Colon (tissue), 2 donors: ENCODE data around the gene RNF7.
"Not testable (repeated sequence)": the region's sequence is repeated elsewhere in the genome, so short reads cannot be mapped to it uniquely, and the experiment has no call there.

Experiments
- FAIRE-seq: peaks from 2 replicates; lab custom pipeline; 2012; peaks lifted over from hg19 to GRCh38; lab: Jason Lieb, UNC
- donor health status: control.
- donor health status: control.

The RNF7 gene

DNA sequence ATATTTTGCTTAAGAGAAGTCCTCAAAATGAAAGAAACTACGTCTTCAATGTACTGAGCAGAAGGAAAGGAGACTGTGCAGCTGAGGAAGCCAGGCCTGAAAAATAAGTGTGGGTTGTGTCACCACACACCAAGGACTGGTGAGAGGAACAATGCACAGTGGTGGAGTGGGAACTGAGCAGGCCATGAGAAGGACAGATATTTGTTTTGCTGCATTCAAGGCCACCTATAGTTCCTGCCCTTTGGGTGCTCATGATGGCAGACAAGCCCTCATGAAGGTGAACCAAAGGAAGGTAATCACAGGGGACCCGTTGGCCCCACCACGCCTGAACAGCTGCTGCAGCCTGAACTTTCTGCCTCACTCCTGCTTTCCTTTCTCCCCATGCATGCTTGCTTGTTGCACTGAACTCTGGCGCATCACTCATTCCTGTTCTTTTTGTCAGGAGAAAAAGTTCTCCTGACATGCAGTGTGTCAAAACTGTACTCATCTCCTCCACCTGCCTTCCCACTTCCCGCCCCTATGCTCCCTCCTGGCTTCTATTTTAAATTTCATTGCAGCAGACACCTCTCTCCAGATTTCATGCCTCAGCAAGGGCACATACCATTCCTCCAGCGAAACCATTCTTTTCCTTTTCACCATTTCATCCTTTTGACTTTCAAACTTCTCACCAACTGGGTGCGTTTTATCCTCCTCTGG lies 2.2 kb upstream of the RNF7 start:
- FAIRE-seq = no peak

DNA sequence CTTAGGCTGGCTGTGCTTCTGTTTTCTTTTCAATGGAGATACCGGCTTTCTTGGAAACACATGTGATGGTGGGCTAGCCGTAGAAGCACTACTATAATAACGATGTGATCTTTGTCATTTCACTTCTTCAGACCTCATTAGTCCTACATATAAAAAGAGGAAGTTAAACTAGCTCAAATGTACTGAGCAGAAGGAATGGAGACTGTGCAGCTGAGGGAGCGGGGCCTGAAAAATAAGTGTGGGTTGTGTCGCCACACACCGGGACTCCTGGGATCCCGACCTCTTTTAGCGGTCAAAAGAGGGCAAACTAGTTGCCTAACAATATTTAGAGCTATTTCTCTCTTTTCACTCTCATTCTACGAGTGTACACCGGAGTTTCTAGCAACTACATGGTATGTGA lies 1.0 kb upstream of the RNF7 start:
- FAIRE-seq = no peak

DNA sequence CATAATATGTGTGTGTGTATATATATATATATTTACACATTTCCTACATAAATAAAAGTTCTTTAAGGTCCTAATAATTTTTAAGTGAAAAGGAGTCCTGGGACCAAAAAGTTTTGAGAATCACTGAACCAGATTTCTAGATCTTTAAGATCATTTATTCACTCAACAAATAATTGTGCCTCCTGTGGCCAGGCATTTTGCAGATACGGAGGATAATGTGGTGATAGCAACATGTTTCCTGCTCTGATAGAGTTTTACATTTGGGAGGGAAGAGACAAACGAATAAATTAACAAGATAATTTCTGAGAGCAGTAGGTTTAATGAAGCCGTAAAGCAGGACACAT lies 448 bp upstream of the RNF7 start:
- FAIRE-seq = no peak

DNA sequence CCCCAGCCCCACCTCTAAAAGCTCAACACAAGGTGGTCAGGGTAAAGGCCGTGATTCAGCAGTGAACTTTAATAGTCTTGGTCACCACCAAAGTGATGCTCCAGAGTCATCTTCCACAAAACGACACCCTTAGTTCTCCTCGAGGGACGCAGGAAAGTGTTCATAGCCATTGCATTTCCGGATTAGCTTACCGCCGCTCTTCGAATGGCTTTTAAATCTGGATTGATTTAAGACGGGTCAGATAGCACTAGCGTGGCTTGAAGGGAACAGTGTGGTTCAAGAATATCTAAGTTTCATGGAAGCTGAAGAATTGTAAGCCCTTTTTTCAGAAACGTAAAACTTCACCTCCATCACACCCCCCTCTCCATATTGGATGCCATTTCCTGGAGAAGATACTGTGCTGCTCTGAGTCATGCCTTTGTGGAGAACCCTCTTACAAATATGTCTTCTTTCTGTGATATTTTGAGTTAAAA lies 829 bp downstream of the RNF7 start:
- no peak for FAIRE-seq

DNA sequence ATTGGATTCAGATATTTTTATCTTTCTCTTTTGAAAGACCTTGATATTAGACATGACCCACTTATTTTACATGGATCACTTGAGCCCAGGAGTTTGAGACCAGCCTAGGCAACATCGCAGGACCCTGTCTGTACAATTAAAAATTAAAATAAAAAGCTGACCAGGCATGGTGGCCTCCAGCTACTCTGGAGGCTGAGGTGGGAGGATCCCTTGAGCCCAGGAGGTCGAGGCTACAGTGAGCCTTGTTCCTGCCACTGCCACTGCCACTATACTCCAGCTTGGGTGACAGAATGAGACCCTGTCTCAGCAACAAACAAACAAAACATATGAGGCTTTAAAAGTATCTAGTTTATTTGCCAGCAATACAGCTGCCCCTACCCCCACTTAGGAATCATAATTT lies 1.6 kb downstream of the RNF7 start:
- no peak for FAIRE-seq

DNA sequence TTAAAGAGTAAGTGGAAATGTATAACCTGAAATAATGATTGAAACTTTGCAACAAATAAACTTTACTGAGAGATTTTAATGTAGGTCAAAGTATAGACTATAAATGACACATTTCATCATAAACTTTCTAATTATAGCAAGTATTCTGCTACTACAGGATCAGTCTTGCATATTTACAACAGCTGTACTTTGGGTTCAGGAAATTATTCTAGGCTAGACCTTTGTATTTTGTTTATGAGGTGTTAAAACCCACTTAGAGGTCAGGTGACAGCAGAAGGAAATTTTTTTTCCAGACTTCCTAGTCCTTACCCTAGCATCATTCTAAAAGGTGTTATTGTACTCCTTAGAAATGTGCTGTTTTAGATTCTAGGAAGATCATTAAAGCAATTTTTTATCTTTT lies 2.3 kb downstream of the RNF7 start:
- peak; percentile 95 for FAIRE-seq

DNA sequence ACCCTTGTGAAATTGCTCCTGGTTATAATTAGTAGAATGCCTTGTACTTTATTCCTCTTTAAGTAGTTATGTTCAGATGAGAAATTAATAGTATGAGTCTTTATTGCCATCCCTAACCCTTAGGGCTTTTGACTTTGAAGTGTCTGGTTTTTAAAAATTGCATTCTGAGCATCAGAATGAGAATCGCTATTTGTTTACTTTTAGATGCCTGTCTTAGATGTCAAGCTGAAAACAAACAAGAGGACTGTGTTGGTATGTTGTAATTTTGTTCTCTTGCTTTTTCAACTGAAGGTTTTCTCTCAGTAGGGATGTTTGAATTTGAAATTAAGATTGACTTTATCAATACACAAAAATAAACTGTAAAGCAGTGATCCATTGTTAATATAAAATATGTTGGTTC lies 5.2 kb downstream of the RNF7 start:
- no peak for FAIRE-seq

DNA sequence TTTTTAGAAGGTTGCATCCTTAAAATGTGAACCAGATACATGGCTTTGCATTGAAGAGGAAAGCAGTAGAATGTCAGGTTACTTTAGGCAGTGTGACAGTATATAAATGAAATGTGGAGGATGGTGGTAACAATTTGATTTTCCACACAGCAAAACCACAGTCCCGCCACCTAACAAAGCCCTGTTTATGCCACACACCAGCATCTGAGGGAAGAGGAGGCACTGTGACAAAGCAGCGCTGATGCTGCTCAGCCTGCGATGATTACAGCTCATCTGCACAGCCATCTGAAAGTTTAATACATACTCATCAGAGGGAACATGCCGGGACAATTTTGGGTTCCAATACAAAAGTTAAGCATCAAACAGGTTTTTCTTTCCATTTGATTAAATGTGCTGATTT lies 8.9 kb downstream of the RNF7 start:
- no peak for FAIRE-seq

DNA sequence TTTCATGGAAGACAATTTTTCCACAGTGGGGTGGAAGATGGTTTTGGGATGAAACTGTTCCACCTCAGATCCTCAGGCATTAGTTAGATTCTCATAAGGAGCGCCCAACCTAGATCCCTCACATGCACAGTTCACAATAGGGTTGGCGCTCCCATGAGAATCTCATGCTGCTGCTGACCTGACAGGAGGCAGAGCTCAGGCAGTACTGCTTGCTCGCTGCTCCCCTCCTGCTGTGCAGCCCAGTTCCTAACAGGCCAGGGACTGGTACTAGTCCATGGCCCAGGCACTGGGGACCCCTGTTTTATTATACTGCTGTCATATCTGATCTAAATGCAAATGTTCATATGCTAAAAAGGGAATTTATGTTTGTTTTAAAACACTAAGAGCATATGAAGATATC lies 15.3 kb downstream of the RNF7 start:
- no peak for FAIRE-seq

DNA sequence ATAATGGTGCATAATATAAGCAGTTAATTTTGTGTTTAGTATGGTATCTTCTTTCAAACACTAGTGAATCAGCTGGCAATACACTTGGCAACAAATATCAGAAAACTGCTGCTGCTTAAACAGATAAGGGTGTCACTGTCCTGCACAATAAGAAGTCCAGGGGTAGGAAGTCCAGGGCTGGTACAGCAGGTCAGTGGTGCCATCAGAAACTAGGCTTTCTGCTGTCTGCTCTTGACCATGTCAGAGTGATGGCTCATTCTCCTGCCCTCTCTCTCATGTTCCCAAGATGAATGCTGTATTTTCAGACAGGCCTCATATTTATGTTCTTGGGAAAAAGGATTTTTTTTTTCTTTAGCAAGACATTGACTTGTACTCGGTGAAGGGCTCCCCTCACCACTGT lies 15.9 kb downstream of the RNF7 start:
- FAIRE-seq = no peak

DNA sequence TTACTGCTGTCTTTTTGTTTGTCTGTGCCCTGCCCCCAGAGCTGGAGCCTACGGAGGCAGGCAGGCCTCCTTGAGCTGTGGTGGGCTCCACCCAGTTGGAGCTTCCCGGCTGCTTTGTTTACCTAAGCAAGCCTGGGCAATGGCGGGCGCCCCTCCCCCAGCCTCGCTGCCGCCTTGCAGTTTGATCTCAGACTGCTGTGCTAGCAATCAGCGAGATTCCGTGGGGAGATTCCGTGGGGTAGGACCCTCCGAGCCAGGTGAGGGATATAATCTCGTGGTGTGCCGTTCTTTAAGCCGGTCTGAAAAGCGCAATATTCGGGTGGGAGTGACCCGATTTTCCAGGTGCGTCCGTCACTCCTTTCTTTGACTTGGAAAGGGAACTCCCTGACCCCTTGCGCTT lies 24.5 kb downstream of the RNF7 start:
- FAIRE-seq = not testable (repeated sequence)

DNA sequence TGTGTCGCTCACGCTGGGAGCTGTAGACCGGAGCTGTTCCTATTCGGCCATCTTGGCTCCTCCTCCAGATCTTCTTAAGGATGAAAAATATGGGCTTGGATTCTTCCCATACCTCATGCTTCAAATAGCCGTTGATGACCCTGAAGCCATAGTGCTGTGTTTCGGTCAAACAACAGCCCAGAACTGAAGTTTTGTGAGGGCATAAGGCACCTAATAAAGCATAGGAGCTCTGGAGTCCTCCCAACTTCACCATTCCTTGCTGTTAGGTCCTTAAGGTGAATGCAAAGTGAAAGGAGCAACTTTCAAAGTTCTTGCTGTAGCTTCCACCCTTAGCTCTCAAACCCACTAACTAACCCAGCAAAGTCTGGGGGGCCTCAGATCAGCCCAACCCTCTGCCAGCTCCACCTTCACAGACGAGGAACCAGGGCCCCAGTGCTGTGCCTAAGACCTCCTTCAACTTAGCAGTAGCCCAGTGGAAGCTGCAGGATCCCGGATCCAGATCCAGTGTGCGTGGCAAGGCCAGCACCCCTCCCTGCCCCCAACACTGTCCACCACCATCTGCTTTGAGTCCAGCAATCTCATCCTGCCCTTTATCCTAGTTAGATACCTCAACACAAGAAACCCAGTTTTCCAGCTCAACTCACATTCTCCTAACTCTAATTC lies 25.1 kb downstream of the RNF7 start, which contains the start of gene GRK7:
Gene GRK7, plus strand, starts transcription at position 321 of the 663 bp plus-strand sequence. CDS start 14,877 bp downstream, outside the sequence.
- no peak for FAIRE-seq

DNA sequence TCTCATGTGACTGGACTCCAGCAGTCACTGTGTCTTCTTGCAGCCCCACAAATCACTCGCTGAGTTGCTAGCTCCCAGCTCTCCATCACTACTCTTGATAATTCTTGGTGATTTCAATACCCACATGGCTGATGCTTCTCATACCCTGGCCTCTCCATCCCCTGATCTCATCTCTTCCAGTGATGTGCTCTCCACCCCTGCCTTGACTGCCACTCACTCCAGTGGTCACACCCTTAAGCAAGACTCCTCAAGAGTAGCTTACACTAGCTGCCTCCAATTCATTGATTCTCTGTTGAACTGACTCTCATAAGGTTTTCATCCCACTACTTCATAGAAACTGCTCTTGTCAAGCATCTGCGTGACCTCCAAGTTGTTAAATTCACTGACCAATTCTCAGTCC lies 25.9 kb downstream of the RNF7 start:
- no peak for FAIRE-seq

DNA sequence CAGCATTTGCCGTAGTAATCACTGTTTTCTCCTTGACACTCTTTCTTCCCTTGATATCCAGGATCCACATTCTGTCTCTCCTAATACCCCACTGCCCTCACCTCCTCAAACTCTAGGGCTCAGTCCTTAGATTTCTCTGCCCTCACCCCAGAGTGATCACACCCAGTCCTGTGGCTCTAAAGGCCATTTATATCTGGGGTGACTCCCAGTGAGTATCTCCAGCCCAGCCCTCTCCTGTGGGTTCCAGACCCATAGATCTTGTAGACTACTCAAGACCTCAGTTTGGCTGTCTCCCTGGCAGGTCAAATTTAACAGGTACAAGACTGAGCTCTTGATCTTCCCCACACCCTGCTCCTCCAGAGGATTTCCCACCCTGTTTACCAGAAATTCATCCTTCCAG lies 26.4 kb downstream of the RNF7 start:
- no peak for FAIRE-seq

DNA sequence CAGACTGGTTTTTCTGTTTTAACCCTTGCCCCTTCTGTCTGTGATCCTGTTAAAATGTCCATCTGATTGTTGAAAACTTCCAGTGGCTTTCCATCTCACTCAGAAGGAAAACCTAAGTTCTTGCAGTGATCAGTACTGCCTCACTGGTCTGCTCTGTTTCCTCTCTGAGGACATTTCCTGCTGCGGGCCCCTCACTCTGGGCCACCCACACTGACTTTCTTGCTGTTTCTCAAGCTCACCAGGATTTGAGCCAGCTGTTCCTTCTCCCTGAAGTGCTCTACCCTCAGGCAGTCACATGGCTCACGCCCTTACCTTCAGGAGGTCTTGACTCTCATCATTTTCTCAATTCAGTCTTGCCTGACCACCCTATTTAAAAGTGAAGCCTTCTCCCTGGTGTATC lies 26.9 kb downstream of the RNF7 start:
- FAIRE-seq = no peak

DNA sequence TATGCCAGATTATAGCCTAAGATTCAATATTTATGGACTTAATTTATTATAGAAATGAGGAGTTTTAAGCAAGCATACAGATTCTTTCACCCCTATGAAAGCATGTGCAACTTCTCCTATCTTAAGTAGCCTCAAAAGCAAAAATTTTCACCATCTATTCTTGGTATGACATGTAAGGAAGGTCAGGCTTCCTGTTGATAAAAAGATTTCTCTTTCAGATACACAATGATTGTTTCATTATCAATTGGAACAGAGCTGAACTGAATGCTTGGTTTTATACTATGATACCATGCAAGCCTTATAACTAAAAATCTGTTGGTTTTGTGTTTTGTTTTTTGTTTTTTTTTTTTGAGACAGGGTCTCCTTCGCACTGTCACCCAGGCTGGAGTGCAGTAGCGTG lies 29.0 kb downstream of the RNF7 start:
- FAIRE-seq = no peak

DNA sequence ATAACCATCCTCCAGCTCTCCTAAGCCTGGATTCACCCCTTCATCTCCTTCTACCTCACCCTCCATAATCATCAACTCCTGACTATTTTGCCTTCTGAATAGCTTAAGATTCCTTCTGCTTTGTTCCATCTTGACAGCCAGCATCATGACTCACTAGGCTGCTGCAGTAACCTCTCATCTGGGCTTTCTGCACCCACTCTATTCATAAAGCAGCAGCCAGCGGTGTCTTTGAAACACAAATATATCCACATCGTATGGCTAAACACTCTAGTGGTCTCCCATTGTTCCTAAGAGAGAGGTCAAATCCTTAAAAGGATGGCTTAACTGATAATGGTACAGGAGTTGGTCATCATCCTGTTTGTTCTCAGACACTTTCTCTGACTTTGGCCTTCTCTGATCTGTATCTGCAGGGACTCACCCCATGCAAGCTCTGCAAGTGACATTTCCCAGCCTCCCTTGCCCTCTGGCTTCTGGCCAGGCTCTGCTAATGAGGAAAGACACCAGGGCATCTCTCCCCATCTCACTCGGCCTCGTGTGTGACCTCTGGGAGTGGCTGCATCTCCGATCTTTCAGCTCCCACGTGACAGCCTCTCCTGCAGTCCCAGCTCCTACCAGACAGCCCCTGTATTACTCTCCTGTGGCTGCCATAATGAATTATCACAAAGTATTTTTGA lies 31.3 kb downstream of the RNF7 start:
- FAIRE-seq = no peak

DNA sequence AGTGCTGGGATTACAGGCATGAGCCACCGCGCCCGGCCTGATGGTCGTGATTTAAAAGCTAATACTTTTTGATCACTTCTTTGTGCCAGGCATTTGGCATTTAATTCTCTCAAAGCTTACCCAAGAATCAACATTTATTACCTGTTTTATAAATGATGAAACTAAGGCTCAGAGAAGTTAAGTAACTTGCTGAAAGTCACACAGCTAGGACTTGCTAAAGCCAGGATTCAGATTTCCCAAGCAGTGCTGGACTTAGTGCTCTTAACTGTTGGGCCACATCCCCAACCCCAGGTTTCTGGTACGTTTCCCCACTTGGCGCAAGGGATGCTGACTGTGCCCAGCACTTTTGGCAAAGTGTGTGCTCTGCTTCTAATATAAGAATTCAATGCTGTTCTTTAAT lies 35.6 kb downstream of the RNF7 start:
- no peak for FAIRE-seq

DNA sequence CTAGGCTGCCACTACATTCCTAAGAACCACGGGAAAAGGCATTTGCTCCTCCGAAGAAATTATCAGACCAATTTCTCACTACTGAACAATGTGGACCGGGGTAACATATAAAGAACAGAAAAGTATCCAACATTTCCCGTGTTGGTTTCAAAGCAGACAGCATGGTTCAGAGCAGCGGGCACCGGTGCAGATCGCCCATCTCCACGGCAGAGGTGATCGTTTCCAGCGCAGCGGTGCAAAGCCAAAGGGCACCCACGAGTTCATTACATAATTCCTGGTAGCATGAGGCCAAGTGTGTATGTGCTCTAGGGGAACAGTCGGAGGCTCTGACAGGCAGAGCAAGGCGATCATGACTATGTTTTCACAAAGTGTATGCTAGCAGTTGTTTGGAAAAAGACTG lies 38.3 kb downstream of the RNF7 start:
- FAIRE-seq = no peak

DNA sequence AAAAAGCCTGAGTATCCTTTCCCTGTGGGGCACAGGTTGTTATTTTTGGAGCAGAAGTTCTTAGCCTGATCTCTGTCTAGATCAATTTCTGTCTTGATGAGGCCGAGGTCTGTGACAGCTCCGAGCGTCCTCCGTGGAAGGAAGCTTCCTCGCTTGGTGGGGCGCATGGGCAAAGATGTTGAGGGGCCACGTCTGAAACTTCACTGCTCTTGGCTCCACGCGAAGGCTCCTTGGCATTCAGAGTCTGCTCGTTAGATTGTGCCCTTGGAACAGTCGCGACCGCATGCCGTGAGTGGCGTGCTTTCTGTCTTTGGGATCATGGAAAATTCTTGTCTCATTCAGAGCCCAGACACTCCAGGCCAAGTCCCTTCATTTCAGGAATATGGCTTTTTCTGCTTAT lies 38.8 kb downstream of the RNF7 start:
- FAIRE-seq = no peak

DNA sequence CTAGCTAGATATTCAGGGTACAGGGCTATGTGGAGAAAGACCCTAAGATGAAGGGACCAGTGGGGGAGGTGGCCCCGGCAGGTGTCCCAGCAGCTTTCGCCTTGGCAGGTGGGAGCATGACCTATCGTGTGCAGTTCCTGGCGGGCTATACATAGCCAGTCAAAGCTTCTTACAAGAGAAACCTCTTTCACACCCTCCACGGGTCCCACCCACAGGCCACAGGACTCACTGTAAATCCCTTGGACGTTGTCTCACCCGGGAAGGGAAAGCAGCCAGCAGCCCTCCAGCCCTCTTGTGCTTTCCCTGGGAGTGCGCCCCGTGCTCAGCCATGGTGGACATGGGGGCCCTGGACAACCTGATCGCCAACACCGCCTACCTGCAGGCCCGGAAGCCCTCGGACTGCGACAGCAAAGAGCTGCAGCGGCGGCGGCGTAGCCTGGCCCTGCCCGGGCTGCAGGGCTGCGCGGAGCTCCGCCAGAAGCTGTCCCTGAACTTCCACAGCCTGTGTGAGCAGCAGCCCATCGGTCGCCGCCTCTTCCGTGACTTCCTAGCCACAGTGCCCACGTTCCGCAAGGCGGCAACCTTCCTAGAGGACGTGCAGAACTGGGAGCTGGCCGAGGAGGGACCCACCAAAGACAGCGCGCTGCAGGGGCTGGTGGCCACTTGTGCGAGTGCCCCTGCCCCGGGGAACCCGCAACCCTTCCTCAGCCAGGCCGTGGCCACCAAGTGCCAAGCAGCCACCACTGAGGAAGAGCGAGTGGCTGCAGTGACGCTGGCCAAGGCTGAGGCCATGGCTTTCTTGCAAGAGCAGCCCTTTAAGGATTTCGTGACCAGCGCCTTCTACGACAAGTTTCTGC lies 40.1 kb downstream of the RNF7 start:
- no peak for FAIRE-seq

DNA sequence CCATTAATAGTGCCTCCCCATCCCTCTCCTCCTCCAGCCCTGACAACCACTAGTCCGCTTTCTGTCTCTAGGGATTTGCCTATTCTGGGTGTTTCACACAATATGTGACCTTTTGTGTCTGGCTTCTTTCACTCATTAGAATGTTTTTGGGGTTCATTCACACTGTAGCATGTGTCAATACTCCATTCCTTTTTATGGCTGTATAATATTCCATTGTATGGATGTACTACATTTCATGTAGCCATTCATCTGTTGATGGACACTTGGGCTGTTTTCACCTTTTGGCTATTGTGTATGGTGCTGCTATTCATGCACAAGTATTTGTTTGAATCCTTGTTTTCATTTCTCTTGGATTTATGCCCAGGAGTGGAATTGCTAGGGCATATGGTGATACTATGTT lies 41.6 kb downstream of the RNF7 start:
- FAIRE-seq = no peak
